GM03348 (cell line): ENCODE results near the gene MYH7.
A peak's percentile ranks its signal among the peaks of the same experiment; 100 is the strongest.
"Not testable (repeated sequence)": the region's sequence is repeated elsewhere in the genome, so short reads cannot be mapped to it uniquely, and the experiment has no call there.

Experiments used
- DNase-seq: peaks from one replicate; pipeline ENCODE4 v3.0.0; 2012; ENCODE audit warnings: low spot score

Gene MYH7

DNA sequence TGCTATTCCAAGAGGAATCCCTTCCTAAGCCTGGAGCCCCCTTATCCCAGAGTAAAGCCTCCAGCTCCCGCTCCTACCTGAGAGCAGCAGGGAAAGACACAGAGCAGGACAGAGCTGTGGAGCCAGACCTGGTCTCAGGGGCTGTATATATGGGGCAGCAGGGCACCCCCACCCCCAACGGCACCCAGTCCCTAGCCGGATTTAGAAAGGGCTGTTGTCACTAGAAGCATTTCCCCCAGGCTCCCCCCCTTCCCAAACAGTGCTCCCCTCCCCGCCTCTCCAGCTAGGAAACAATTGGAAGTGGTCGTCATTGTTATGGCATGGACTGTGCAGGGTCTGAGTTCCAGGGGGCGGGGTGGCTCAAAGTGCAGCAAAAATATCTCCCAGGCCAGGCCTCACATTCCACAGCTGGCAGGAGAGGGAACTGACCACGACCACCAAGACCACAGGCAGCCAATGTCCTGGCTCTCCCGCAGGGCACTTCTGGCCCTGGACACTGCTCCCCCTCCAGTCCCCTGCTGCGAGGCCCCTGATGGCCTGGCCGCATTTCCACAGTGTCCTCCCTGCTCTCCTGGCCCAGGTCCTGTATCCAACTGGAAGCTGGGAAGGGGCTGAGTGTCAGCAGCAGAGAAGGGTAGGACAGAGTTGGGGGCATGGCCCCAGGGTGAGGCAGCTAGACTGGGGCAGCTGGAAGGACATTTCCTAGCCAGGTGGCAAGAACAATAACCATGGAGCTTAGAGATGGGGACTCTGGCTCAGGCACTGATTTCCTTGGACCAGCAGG is at the start of gene MYH7:
TSS of gene MYH7 (minus strand) at position 118 of the 784 bp plus-strand sequence. CDS start 1,928 bp downstream, outside the sequence.
- no peak for DNase-seq

DNA sequence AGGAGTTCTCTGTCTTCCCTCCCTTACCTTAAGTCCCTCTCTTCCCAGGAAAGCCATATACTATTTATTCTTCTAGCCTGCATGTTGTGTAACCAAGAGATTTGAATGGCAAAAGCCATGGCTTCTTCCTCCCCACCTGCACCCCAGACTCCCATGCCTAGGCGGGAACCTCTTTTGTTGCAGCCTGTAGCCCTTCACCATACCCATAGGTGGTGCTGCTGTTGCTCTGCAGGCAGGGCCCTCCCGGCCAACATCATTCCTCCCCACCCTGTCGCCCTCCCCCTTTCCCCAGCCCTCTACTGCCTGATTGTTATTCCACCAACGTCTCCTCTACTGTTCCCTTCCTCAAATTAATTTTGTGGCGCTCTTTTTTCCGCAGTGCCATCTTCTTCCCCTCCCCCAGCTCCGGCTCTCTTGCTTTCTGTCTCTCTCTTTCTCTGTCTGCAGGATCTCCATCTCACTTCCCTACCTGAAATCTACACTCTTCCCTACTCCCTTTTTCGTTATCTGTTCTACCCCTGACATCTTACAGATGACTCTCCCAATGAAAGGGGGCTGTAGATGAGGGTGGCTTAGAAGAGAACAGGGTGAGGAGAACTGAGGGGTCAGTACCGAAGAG is 47.9 kb upstream of the MYH7 start:
- peak; percentile 17 for DNase-seq

- DNase-seq, result no peak
These were observed 47.3 kb upstream of the MYH7 start for GRCh38 chr14:23482823-23483148.

DNA sequence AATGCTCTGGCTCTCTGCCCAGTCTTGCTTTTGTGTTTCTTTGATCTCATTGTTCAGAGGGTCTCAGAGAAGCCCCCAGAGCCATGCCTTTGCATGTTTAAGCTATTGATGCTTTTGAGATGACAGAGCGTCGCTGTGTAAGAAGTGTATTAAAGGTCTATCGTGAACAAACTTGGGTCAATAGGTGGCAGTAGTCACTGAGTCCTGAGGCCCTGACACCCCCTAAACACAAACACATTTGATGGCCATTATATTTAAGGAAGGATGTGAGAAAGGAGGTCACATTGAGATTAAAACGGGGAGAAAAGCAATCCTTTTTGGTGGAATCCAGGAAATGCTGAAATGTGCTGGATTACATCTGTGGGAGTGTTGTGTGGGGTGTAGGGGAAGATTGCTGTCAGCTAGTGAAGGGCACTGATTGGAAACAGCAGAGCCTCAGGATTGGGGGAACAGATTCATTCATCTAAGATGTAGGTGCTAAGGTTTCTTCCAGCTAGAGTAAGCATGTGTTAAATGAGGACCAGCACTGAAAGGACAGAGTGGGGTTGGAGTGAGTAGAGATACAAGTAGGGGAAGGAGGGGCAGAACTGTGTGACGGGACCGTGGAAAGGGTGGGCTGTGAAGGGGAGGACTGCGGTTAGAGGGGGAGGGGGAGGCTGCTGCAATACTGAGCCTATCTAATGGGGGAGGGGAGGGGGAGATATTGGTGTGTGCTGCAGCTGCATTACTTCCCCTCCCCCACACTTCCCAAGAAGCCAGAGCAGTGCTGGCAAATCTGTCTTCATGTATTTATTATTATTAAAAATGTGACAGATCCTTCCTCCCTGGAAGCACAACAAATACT is 46.7 kb upstream of the MYH7 start:
- no peak for DNase-seq

GRCh38 chr14:23481362-23481970 is 46.0 kb upstream of the MYH7 start:
- no peak for DNase-seq

- peak; percentile 64 for DNase-seq
These were observed 42.8 kb upstream of the MYH7 start for GRCh38 chr14:23478109-23478759.

DNA sequence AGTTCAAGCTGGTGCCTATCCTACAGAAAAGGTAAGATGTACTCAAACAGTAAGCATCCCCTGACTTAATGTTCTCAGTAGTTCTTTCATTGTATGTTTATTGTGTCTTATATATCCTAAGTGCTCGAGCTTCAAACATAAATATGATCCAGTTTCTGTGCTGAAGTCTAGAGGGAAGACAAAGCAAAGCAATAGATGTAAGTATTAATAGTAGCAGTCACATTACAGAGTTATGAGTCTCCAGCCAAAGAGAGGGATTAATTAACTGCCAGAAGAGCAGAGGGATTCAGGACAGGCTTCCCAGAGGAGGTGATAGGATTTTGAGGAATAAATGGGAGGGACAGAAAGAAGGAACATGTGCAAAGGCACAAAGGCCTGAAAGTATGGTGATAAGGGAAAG is 35.5 kb upstream of the MYH7 start:
- DNase-seq, result no peak

DNA sequence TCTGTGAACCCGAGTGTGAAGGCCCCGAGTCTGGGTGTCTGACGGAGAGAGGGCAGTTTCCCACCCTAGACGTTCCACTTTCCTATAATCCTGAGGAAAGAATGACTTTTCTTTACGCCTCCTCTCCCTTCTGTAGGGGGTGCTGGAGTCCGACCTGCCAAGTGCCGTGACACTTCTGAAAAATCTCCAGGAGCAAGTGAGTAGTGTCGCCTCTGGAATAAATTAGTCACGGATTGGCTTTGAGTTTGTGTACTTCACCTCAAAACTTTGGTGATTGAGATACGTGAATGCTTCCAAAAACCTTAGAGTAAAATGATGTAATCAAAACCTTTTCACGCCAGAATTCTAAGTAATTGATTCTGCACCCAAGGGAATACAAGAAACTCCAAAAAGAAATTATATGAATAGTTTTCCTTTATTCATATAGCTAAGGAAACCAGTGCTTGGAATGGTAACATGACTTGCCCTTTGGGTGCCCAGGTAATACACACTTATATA is 34.5 kb upstream of the MYH7 start:
- no peak for DNase-seq

DNA sequence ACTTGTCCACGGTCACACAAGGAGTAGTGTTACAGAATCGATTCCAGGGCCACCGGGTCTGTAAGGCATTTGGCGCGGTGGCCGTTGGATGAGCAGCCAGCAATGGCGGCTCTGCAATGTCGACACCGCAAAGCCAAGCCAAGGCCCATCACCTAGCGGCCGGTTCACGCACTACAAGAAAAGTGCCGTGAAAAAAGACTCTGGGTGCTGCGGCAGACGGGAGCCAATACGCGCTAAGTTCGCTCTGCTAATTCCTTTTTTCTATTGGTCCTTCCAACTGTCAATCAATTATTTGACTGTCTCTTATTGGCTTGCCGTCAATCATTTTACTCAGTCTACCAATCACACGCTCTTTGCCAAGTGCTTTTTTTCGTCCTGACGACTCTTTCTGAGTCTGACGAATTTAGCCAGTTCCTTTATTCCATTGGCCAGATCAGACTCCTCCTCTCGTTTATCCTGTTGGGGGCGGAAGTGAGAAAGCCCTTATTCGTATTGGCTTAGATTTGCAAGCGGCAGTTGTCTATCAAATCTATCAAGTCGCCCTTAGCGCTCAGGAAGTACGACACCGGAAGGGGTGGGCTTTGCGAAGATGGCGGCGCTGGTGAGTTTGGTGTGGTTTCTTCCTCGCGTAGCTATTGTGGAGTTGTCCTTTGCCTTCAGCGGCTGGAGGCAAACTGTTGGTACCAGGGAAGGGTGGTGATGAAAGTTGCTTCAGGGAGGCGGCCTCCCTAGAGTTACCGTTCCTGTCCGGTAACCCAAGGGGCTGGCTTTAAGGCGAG is 33.9 kb upstream of the MYH7 start, which contains the start of gene NGDN:
TSS of gene NGDN (plus strand) at position 577 of the 779 bp plus-strand sequence. CDS start at position 590, 13 bp downstream.
- peak; percentile 97 for DNase-seq

GRCh38 chr14:23468704-23469126 is 33.3 kb upstream of the MYH7 start:
- DNase-seq, result no peak

DNA sequence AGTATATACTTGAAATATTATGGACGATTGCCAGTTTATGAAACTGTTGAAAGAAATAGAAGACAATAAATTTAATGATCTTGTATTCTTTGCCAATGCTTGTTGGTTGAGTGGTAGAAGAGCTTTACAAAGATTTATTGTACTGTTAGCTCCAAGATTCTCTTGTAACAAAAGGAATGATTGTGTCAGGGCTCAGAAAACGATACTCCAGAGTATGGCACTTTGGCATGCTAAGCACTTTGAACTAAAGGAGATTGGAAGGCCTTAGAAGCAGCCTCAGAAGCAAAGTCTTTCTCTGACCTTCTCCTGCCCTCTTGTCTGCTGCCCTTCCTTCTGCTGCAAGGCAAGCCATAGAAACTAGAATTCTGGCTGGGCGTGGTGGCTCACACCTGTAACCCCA is 29.8 kb upstream of the MYH7 start:
- DNase-seq, result no peak

DNA sequence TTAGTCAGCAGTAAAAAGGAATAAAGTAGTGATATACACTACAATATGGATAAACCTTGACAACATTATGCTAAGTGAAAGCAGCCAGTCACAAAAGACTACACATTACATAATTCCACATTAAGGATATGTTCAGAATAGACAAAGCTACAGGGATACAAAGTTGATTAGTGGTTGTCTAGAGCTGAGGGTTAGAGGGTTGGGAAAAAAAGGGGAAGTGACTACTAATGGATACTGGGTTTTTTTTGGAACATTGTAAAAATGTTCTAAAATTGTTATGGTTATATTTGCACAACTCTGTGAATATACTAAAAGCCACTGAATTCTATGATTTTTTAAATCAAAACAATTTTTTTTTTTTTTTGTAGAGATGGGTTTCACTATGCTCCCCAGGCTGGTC is 29.2 kb upstream of the MYH7 start:
- DNase-seq, result no peak

GRCh38 chr14:23460960-23461359 is 25.5 kb upstream of the MYH7 start:
- DNase-seq, result no peak

DNA sequence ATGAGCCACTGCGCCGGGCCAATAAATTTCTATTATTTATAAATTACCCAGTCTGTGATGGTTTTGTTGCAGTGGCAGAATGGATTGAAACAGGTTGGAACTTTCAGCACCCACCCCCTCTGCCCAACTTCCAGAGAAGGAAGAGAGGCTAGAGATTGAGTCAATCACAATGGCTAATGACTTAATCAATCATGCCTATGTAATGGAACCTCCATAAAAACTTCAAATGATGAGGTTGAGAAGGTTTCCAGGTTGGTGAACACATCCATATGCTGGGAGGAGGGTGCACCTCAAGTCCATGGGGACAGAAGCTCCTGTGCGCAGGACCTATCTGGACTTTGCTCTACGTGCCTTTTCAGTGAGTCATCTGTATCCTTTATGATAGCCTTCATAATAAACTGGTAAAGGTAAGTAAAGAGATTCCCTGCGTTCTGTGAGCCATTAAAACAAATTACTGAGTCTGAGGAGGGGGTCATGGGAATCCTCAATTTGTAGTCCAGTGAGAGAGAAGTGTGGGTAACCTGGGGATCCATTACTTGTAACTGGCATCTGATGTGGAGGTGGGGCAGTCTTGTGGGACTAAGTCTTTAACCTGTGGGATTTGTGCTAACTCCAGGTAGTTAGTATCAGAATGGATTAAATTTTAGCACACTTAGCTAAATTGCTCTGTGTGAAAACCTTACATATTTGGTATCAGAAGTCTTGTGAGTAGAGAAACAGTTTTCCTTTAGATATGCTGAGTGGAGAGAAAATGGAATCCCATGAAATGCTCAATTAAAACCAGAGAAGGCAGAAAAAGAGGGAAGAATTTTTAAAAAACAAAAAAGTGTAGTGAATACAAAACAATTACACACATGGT is 22.4 kb upstream of the MYH7 start:
- DNase-seq, result no peak

DNA sequence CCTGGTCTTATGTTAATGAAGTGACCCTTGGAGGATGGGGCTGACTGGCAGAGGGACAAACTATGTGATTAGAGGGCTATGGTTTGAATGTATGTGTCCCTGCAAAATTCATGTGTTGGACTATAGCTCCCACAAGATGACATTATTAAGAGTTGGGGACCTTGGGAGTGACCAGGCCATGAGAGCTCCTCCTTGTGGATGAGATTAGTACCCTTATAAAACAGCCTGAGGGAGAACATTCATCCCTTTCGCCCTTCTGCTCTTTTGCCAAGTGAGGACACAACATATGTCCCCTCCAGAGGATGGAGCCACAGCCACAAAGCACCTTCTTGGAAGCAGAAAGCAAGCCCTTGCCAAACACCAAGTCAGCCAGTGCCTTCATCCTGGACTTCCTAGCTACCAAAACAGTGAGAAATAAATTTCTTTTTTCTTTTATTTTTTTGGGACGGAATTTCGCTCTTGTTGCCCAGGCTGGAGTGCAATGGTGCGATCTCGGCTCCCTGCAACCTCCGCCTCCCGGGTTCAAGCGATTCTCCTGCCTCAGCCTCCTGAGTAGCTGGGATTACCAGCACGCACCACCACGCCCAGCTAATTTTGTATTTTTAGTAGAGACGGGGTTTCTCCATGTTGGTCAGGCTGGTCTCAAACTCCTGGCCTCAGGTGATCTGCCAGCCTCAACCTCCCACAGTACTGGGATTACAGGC is 21.6 kb upstream of the MYH7 start:
- DNase-seq, result not testable (repeated sequence)

GRCh38 chr14:23454445-23454856 is 19.0 kb upstream of the MYH7 start:
- DNase-seq, result no peak

GRCh38 chr14:23452237-23452636 is 16.8 kb upstream of the MYH7 start:
- DNase-seq, result no peak

DNA sequence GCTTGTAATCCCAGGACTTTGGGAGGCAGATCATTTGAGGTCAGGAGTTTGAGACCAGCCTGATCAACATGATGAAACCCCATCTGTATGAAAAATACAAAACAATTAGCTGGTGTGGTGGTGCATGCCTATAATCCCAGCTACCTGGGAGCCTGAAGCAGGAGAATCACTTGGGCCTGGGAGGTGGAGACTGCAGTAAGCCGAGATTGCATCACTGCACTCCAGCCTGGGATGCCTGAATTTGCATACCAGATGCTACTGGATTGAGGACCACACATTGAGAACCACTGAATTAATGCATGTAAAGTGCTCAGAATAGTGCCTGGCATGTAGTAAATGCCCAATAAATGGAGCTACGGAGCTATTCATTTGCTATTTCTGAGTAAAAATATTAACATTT is 14.9 kb upstream of the MYH7 start:
- DNase-seq, result no peak

DNA sequence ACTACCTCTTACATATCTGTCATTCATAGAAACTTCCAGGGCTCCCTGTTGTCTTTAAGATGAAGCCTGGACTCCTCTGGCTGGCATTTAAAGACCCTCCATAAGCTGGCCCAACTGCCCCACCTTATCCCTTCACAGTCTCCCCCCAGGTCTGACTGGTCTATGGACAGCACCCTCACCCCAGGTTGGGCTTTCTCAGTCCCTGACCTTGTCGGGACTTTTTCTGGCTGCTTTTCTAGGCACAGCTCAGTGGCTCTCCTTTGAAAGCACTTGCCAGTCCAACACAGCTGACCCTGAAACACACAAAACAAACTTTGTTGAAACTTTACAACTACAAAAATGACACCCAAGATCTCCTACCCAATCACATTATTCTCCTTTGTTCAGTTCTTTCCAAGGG is 13.9 kb upstream of the MYH7 start:
- no peak for DNase-seq
